ENCODE data around the gene FAXDC2.

The FAXDC2 gene

DNA sequence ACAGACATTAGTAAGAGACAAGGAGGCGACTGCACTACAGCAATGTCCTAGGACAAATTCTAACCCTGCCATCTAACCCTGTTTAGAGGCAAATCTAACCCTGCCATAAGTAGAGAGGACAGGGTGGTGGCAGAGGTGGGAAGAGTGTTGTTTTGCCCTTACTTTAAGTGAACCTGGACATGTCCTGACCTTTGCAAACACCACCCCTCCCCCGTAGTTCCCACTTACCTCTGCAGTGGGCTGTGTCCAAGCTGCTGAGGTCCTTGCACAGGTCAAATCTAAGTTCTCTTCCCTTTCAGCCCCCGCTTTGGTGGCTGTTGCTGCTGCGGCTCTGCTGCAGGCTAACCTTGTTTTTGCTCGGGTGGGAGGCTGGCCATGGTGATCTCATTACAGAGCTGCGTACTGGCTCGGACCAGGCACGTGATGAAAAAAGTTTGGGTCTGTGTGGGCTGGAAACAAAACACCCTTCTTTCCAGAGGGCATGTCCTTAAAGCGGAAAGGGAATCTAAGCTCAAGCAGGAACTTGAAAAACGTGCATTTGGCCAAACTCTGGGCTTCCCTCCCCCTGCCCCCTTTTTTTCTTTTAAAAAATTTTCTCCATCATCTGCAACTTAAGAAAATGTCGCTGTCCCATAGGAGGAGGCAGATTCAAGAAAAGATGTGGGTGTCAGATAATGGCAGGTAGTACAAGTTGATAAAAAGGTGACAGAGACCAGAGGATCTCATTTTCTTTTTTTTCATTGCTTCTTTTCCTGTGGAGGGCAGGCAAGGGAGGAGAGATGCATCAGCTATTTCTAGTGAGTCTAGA is at the start of gene FAXDC2:
FAXDC2 (minus strand) TSS at position 349 of the 808 bp plus-strand sequence. CDS start 12,425 bp downstream, outside the sequence.
- no peak for DNase-seq (ENCODE audit: low read depth in 3 of 3)

DNA sequence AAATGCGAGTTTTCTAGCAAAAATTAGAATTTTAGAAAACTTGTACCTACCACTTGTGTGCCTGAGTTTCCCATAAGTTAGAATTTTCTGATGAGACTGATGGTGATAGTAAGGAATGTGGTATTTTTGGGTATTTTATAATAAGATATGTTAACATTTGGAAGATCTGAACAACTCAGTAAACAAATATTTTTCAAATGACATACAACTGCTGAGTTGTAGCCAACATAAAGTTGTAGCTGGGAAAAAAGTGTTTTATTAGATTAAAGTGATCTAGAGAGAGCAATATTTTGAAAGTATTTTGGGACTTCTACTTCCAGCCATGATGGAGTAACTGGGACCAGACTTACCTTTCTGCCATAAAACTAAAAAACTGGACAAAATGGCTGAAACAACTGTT is 49.7 kb upstream of the FAXDC2 start:
- DNase-seq (ENCODE audit: low read depth in 3 of 3), result no peak

- no peak for DNase-seq (ENCODE audit: low read depth in 3 of 3)
Measured at GRCh38 chr5:154899151-154899816, 48.9 kb upstream of the FAXDC2 start.

DNA sequence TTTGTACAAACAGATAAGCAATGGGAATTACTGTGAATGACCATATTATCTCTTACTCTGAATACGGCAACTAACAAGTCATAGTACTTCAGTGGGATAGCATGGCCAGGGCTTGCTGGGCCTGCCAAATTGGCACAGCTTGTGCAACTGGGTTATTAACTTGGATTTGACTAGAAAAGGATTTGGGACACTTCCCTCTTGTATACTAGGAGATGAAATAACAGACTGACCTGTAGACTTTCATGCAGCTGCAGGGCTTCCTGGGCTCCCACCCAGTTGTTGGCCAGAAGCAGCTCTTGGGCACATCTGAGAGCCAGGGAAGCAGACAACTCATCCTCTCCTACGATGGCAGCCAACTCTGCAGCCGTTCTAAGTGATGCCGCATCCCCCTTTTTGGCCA is 47.8 kb upstream of the FAXDC2 start:
- DNase-seq (ENCODE audit: low read depth in 3 of 3), result no peak

- DNase-seq (ENCODE audit: low read depth in 3 of 3), result no peak
Measured at GRCh38 chr5:154896562-154897165, 46.3 kb upstream of the FAXDC2 start.

- DNase-seq (ENCODE audit: low read depth in 3 of 3), result no peak
Measured at GRCh38 chr5:154895606-154896561, 45.5 kb upstream of the FAXDC2 start.

- DNase-seq (ENCODE audit: low read depth in 3 of 3), result no peak
Measured at GRCh38 chr5:154893381-154893780, 43.0 kb upstream of the FAXDC2 start.

DNA sequence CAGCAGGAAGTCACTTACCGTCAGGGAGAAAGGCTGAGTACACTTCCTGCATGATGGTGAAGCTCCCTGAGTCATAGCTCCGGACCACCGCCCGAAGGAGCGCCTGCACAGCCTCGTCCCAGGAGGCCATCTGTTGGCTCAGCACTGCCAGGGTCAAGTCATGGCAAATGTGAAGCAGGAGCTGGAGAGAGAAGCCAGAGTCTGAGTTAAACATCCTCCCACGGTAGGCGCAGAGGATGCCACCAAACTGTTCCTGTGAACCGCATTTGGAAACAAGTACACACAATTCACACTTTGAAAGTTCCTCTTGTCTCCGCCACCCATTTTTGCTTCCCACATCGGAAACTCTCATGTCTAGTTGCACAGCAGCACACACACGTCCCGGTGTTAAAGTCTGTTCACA is 42.0 kb upstream of the FAXDC2 start:
- DNase-seq (ENCODE audit: low read depth in 3 of 3), result no peak

GRCh38 chr5:154885439-154885838 is 35.0 kb upstream of the FAXDC2 start:
- no peak for DNase-seq (ENCODE audit: low read depth in 3 of 3)

DNA sequence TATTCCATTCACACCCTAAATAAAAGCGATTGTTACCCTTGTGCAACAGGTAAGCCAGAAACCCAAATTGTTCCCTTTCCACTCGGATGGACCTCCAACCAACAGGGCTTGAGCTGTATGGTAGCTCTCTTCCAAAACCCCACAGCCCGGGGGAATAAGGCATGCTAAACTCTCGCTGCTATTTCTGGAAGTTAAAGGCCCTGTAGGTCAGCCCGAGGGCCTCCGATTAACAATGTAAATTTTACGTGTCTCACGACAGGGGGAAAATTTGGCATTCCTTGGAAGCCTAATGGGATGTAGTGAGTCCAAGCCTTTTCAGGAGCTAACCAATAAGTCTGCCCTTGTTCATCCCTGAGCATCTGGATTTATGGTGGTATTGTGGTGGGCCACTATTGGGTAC is 34.0 kb upstream of the FAXDC2 start:
- DNase-seq (ENCODE audit: low read depth in 3 of 3), result no peak

DNA sequence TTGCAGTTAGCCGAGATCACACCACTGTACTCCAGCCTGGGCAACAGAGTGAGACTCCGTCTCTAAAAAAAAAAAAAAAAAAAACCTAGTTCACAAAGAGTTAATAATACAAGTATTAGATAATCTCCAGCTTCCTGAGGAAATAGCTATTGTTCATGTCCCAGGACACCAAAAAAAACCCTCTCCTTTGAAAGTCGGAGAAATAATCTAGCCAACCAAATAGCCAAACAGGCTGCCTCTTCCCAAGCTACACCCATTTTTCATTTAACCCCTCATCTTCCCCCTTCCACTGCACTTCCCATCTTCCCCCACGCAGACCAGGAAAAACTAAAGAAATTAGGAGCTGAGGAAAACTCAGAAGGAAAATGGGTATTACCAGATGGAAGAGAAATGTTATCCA is 31.6 kb upstream of the FAXDC2 start:
- no peak for DNase-seq (ENCODE audit: low read depth in 3 of 3)

DNA sequence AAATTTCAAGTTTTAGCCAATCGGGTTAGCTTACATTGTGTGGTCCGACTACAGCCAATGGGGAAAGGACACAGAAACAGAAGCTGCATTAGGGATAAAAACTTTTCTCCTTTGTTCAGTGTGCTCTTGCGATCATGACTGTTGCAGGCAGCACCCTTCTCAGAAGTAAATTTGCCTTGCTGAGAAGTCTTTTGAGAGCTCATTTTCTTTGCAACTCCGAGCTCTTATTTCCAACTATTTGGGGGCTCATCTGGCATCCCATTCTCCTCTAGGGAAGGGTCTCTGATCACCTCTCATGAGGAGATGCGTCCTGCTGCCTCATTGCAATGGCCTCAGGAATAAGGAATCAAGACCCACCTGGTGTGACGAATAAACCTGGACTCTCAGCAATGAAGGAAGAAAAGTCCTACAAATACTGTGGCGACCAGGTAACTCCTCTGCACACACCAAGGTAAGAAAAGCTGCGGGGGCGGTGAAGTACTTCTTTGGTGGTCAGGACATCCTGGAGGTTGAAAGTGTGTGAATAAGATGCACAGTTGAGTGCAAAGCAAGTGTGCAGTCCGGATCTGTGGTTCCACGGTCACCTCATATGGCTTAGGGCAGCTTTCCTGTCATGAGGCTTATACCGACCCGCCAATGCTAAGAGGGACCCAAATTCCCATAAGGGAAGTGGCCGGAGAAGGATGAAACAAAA is 28.4 kb upstream of the FAXDC2 start:
- no peak for DNase-seq (ENCODE audit: low read depth in 3 of 3)

GRCh38 chr5:154873791-154874331 is 23.5 kb upstream of the FAXDC2 start:
- no peak for DNase-seq (ENCODE audit: low read depth in 3 of 3)

- DNase-seq (ENCODE audit: low read depth in 3 of 3), result no peak
Measured at GRCh38 chr5:154871734-154872133, 21.3 kb upstream of the FAXDC2 start.

DNA sequence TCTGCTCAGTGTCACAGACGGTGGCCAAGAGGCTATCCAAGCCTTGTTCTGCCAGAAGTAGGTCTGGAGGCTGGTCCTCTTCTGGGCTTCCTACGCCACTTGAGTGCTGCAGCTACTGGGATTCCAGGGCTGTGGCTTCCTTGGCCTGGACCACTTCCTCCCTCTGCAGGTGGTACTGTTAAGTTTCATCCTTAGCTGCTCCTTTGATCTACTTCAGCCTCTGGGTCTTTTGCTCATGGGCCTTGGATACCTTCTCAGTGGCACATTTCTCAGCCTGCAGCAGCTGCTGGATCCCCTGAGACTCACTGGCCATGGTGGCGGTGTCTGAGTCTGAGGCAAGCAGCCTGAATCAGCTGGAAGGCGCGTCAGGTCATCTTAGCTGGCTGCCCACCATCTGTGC is 18.3 kb upstream of the FAXDC2 start:
- DNase-seq (ENCODE audit: low read depth in 3 of 3), result no peak

GRCh38 chr5:154866841-154867240 is 16.4 kb upstream of the FAXDC2 start:
- no peak for DNase-seq (ENCODE audit: low read depth in 3 of 3)

- DNase-seq (ENCODE audit: low read depth in 3 of 3), result no peak
Measured at GRCh38 chr5:154865466-154866184, 15.2 kb upstream of the FAXDC2 start.

DNA sequence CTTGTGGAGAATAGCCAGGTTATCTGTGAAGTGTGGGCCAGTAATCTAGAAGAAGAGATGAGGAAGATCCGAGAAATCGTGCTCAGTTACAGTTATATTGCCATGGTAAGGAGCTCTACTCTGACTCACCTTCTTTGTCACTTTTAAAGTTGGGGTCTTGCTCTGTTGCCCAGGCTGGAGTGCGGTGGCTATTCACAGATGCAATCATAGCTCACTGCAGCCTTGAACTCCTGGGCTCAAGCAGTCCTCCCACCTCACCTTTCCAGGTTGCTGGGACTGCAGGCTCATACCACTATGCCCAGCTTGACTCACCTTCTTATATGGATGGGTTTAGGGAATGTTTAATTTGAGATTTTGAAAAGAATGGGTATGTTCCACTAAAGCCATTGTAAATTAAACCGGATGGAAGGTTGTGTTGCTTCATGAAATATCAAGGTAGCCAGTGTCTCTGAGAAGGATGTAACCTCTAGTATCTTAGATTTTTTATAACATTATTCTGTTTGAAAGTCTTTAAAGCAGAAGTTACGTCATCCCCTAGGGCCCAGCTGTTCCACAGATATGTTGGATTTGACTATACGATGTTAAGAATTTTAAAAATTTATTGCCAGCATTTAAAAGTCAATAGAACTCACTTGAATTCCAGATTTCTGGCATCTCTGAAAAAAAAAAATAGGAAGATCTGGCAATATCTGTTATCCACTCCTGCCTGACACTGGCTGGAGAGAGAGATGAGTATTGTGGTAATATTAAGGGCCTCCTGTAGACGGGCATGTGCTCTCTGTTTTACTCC is 13.1 kb upstream of the FAXDC2 start:
- no peak for DNase-seq (ENCODE audit: low read depth in 3 of 3)

DNA sequence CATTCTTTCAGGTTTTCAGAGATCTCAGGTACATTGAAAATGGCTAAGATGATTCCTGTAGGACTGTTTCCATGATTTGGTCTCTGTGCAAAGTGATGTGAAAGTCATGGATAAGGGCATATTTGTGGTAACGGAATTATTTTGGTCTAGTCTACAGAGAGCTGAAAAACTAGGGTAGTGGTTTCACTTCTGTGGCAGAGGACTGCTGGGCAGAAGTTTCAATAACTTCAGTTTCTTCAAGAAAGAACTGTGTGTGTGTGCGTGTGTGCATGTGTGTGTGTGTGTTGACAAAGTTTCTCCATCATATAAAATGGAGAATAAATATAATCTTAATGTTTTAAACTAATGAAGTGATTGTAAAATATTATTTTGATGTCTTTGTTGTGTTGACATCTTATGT is 12.4 kb upstream of the FAXDC2 start:
- DNase-seq (ENCODE audit: low read depth in 3 of 3), result no peak

All from stimulated activated CD4-positive, alpha-beta T cell treated with anti-CD3 and anti-CD28 coated beads, TNF-alpha, amount 100 ng/mL, for 48 hours (primary cell).